Sigmoid colon (tissue), 7 donors: ENCODE data around the gene BRD2. TPM values are rescaled to one million over a fixed set of nuclear protein-coding genes. Genes with fewer than 3 reads are reported as not detected.

Experiments used
- DNase-seq: peaks from one replicate; pipeline ENCODE4 v3.0.0-alpha.2; 2019
- H3K27ac ChIP-seq, 4 donors: fragments of 200-600 bp; sonication (generic); one replicate each; pipeline ENCODE4 v1.5.1; 2016 to 2019; ENCODE audit warnings: mild to moderate bottlenecking in 1 of 4
- H3K27me3 ChIP-seq, 3 donors: fragments of 200-600 bp; sonication (generic); one replicate each; pipeline ENCODE4 v1.5.1; 2019; ENCODE audit warnings: mild to moderate bottlenecking in 1 of 3
- H3K36me3 ChIP-seq, 4 donors: fragments of 200-600 bp; sonication (generic); one replicate each; pipeline ENCODE4 v1.5.1; 2016 to 2019
- H3K4me1 ChIP-seq, 4 donors: fragments of 200-600 bp; sonication (generic); one replicate each; pipeline ENCODE4 v1.5.1; 2017 to 2019
- H3K4me3 ChIP-seq, 4 donors: fragments of 200-600 bp; sonication (generic); one replicate each; pipeline ENCODE4 v1.5.1; 2017 to 2019; ENCODE audit warnings: mild to moderate bottlenecking in 2 of 4, moderate library complexity in 1 of 4
- H3K9me3 ChIP-seq, 4 donors: fragments of 200-600 bp in 3 of 4; sonication (generic) in 3 of 4; one replicate each; pipeline versions ENCODE4 v1.5.1 to v1.6.1; 2013 to 2019
- EP300 ChIP-seq, 4 donors: sonication (generic); formaldehyde crosslinking; IDR thresholded peaks; one replicate each; pipeline ENCODE4 v1.6.1; 2017; ENCODE audit warnings: antibody characterized with exemption in 4 of 4
- POLR2A ChIP-seq, 2 donors: fragments of 450-650 bp; IDR thresholded peaks; one replicate each; pipeline ENCODE4 v1.6.1; 2016; ENCODE audit warnings: antibody characterized with exemption in 2 of 2, mild to moderate bottlenecking in 2 of 2, moderate library complexity in 2 of 2
- POLR2AphosphoS5 ChIP-seq, 4 donors: sonication (generic); formaldehyde crosslinking; IDR thresholded peaks; one replicate each; pipeline ENCODE4 v1.6.1; 2017; ENCODE audit warnings: antibody characterized with exemption in 4 of 4
- WGBS, 2 donors: extraction: QIAGEN DNeasy Blood & Tissue Kit; methylation state at CpG; one replicate each; pipeline ENCODE4 v1.1.7; 2013; 5-methylcytosine and 5-hydroxymethylcytosine counted together
- intact Hi-C: fragments of 100-400 bp; cut with DNase I; formaldehyde crosslinking; loops from one replicate; pipeline ENCODE4 v1.15.1; 2023
- polyA plus RNA-seq, 3 donors: library from polyadenylated mRNA; stranded (reverse); fragments of 200-250 nt; gene quantifications; one replicate each; pipeline ENCODE4 v1.2.3, GENCODE V29; 2013
- total RNA-seq, 4 donors: library from RNA; depleted of rRNA; stranded (reverse); fragments of >200 nt; gene quantifications; one replicate each; pipeline ENCODE4 v1.1.0, GENCODE V29; 2016
- TF ChIP-seq, protein P1 (sequence below), 4 experiments: fragments of 450-650 bp in 3 of 4; fragments of 200-600 bp in 1 of 4; IDR thresholded peaks; one replicate each; pipeline ENCODE4 v1.5.1; 2016 to 2019; ENCODE audit warnings: antibody characterized with exemption in 4 of 4, mild to moderate bottlenecking in 3 of 4, moderate library complexity in 2 of 4
- donor health status: healthy with polysubstance abuse.
- donor health status: Bipolar disorder and iron deficiency.
- donor health status: healthy.

The BRD2 gene
- total RNA-seq (100 to 1,000 TPM in 1 of 4 donors, 10 to 100 TPM in 3; 82.4 to 116 (median 87.7) TPM), polyA plus RNA-seq (100 to 1,000 TPM in 1 of 3 donors, 10 to 100 TPM in 2; 60.6 to 135 (median 69.7) TPM)

DNA sequence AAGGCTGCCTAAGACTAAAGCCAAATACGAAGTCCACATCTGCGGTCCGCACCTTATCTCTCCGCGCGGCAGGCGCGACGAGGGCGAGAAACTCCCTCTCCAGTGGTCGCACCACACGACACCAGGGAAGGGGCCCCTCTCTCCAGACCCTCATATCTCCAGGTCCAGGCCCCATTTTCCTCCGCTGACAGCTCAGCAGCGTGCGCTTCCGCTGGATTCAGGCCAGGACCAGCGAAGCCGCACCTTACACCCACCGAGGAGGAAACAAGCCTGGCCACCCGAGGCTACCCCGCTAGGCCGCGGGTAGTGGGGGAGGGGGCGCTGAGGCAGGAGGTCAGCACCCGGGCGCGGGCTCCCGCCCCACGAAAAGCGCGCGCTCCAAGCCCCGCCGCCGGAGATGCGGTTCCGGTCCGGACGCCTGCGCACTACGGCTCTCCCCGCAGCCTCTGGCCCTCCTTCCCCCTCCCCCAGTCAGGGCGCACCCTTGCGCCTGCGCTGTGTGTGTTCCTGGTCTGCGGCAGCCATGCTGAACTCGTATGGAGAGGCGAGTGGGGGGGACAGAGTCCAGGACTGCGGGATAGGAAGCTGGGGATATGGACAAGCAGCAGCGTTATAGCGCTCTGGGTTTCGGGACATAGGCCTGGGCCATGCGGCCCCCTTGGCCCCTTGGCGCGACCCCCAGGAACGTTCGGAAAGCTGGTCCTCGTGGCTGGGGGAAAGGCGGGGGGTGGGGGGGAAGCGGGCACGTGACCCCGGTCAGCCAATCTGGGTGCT, at the start of gene BRD2:
Gene BRD2 (plus strand): TSS at position 502 of the 774 bp plus-strand sequence. CDS start 4,305 bp downstream, outside the sequence.
- intact Hi-C loops, result loop anchor here (5.0 kb wide), 4 partner anchors 36 to 771 kb away; partner anchors contain the start of genes HSD17B8, RXRB and SLC39A7
- WGBS, 2 donors, result 0 to 1% methylated on average over 62 of the region's 62 CpGs
- H3K27me3 ChIP-seq, result no peaks in the 10 kb centered on the region
- DNase-seq, result peak; percentile 99
- peaks cover 8 to 11% (median 11%) of the 10 kb centered on the region in 4 donors for H3K36me3 ChIP-seq
- H3K4me1 ChIP-seq, result peaks cover 0 to 28% (median 18%) of the 10 kb centered on the region in 4 donors
- no peaks in the 10 kb centered on the region for H3K9me3 ChIP-seq
- peak within 1 kb of the TSS; percentile 70 to 87 (median 78) for H3K4me3 ChIP-seq
- H3K27ac ChIP-seq, result peak within 1 kb of the TSS; percentile 98 to 99 (median 98)
- TF ChIP-seq EP300 (IDR thresholded peaks at IDR 0.05) (peak in 1 of 4 donors; percentile 11), POLR2A (IDR thresholded peaks at IDR 0.05) (peak; percentile 94 to 96), POLR2AphosphoS5 (IDR thresholded peaks at IDR 0.05) (peak; percentile 95 to 99 (median 96))
- TF ChIP-seq, protein P1, sequence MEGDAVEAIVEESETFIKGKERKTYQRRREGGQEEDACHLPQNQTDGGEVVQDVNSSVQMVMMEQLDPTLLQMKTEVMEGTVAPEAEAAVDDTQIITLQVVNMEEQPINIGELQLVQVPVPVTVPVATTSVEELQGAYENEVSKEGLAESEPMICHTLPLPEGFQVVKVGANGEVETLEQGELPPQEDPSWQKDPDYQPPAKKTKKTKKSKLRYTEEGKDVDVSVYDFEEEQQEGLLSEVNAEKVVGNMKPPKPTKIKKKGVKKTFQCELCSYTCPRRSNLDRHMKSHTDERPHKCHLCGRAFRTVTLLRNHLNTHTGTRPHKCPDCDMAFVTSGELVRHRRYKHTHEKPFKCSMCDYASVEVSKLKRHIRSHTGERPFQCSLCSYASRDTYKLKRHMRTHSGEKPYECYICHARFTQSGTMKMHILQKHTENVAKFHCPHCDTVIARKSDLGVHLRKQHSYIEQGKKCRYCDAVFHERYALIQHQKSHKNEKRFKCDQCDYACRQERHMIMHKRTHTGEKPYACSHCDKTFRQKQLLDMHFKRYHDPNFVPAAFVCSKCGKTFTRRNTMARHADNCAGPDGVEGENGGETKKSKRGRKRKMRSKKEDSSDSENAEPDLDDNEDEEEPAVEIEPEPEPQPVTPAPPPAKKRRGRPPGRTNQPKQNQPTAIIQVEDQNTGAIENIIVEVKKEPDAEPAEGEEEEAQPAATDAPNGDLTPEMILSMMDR (IDR thresholded peaks at IDR 0.05), result no peak

DNA sequence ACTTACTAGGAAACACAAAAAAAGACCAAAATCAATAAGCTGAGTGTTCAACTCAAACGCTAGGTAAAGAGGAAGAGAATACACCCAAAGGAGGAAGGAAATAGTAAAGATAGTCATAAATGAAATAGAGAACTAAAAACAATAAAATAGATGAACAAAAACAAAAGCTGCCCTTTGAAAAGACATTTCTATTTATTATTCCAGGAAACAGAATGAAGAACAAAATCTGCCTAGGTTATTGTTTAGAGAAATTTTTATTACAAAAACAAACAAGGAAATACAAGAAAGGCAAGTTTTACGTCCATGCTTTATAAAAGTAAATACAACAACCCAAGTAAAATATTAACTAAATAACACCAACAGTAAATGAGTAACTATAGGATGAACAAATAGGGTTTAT, 47.7 kb upstream of the BRD2 start:
- Histone ChIP-seq H3K36me3 (no peaks in the 10 kb centered on the region), H3K4me1 (no peaks in the 10 kb centered on the region), H3K4me3 (no peak overlapping the region), H3K27me3 (peaks cover 0 to 16% (median 0%) of the 10 kb centered on the region in 3 donors), H3K9me3 (no peaks in the 10 kb centered on the region), H3K27ac (no peak overlapping the region)
- TF ChIP-seq POLR2AphosphoS5 (IDR thresholded peaks at IDR 0.05) (no peak), EP300 (IDR thresholded peaks at IDR 0.05) (no peak), POLR2A (IDR thresholded peaks at IDR 0.05) (no peak)
- TF ChIP-seq, protein P1 (IDR thresholded peaks at IDR 0.05), result no peak
- DNase-seq, result no peak
- intact Hi-C loops, result no loop called here
- WGBS, 2 donors, result 15 to 20% methylated on average over 2 of the region's 2 CpGs

DNA sequence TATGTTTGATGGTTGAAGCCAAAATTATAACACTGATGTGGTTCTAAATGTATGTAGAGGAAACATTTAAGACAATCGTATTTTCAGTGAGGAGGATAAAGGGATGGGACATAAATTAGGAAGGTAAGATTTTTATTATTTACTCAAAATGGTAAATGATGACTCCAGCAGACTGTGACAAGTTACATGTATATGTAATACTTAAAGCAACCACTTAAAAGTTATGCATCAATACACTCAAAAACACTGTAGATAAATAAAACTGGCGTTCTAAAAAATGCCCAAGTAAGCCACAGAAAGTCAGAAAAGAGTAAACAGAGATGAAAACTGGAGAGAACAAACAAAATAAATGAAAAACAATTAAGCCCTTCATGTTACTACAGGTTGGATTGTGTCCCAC, 46.3 kb upstream of the BRD2 start:
- no peaks in the 10 kb centered on the region for H3K4me1 ChIP-seq
- H3K36me3 ChIP-seq, result no peaks in the 10 kb centered on the region
- 78 to 91% methylated on average over 2 of the region's 2 CpGs for WGBS, 2 donors
- no peak for DNase-seq
- no peak overlapping the region for H3K4me3 ChIP-seq
- H3K27me3 ChIP-seq, result peaks cover 0 to 16% (median 0%) of the 10 kb centered on the region in 3 donors
- no peak overlapping the region for H3K27ac ChIP-seq
- H3K9me3 ChIP-seq, result no peaks in the 10 kb centered on the region
- TF ChIP-seq POLR2A (IDR thresholded peaks at IDR 0.05) (no peak), POLR2AphosphoS5 (IDR thresholded peaks at IDR 0.05) (no peak)
- TF ChIP-seq, protein P1 (IDR thresholded peaks at IDR 0.05), result no peak
- intact Hi-C loops, result no loop called here

DNA sequence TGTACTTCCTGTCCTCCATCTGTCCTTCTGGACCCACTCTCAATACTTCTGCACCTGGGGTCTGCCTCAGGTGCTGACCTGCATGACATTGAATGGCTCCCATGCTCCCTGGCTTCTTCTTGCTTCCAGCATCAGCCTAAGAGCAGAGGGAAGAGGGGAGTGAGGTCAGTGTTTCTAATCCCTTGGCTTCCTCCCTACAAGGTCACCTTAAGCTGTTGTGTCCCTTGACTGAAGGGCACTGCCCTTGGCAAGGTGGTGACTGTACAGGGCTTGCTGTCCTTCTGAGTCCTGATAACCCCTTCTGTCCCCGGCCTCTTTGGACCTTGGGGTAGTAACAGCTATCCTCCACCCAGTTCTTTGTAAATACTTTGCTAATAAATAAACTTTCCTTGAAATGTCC, 37.2 kb upstream of the BRD2 start:
- peaks cover 0 to 6% (median 0%) of the 10 kb centered on the region in 4 donors for H3K4me1 ChIP-seq
- no peak for TF ChIP-seq EP300 (IDR thresholded peaks at IDR 0.05)
- TF ChIP-seq, protein P1 (IDR thresholded peaks at IDR 0.05), result no peak
- TF ChIP-seq POLR2A (IDR thresholded peaks at IDR 0.05), result no peak
- TF ChIP-seq POLR2AphosphoS5 (IDR thresholded peaks at IDR 0.05), result no peak
- H3K27ac ChIP-seq, result no peak overlapping the region
- H3K27me3 ChIP-seq, result no peaks in the 10 kb centered on the region
- H3K9me3 ChIP-seq, result no peaks in the 10 kb centered on the region
- 0 to 3% methylated on average over 1 of the region's 1 CpG for WGBS, 2 donors
- intact Hi-C loops, result loop anchor here (5.0 kb wide), 1 partner anchor 36 kb away; the partner anchor contains the start of gene BRD2
- no peak for DNase-seq
- H3K36me3 ChIP-seq, result no peaks in the 10 kb centered on the region
- no peak overlapping the region for H3K4me3 ChIP-seq
